Endodermal cell (in vitro differentiated cells): Measurements from ENCODE around the gene ZYX. TPM values are rescaled to one million over a fixed set of nuclear protein-coding genes. Genes with fewer than 3 reads are reported as not detected.
"Not testable (repeated sequence)": the region's sequence is repeated elsewhere in the genome, so short reads cannot be mapped to it uniquely, and the experiment has no call there.

Experiments used
- DNase-seq: peaks from one replicate; pipeline ENCODE4 v3.0.0-alpha.2; 2017
- H3K27ac ChIP-seq: 2 replicates; pipeline ENCODE4 v1.5.1; 2013; ENCODE audit warnings: mild to moderate bottlenecking, low read depth, low read length, moderate library complexity
- H3K27me3 ChIP-seq: 2 replicates; pipeline ENCODE4 v1.6.1; 2013; ENCODE audit warnings: mild to moderate bottlenecking, low read length, moderate library complexity; ENCODE audit not compliant: insufficient read depth, control insufficient read depth, poor library complexity, severe bottlenecking
- H3K36me3 ChIP-seq: 2 replicates; pipeline ENCODE4 v1.7.0; 2013; ENCODE audit warnings: mild to moderate bottlenecking, low read length, moderate library complexity; ENCODE audit not compliant: control insufficient read depth, insufficient read depth
- H3K4me1 ChIP-seq: one replicate; pipeline ENCODE4 v1.7.0; 2013; ENCODE audit warnings: low read length; ENCODE audit not compliant: control insufficient read depth, insufficient read depth
- H3K4me3 ChIP-seq: 2 replicates; pipeline ENCODE4 v1.5.1; 2013; ENCODE audit warnings: mild to moderate bottlenecking, low read length, moderate library complexity
- H3K9ac ChIP-seq: 2 replicates; pipeline ENCODE4 v1.6.1; 2013; ENCODE audit warnings: mild to moderate bottlenecking, low read length, moderate library complexity; ENCODE audit not compliant: poor library complexity, severe bottlenecking; ENCODE audit errors: extremely low read depth
- H3K9me3 ChIP-seq: 2 replicates; pipeline ENCODE4 v1.6.1; 2013; ENCODE audit warnings: mild to moderate bottlenecking, low read length, moderate library complexity; ENCODE audit not compliant: control insufficient read depth
- H3K27ac Mint-ChIP-seq: 2 replicates; pipeline ENCODE4 v1.8.0; 2020; ENCODE audit warnings: mixed read lengths
- H3K27me3 Mint-ChIP-seq: 2 replicates; pipeline ENCODE4 v1.8.0; 2021; ENCODE audit warnings: mild to moderate bottlenecking, mixed read lengths; ENCODE audit not compliant: insufficient read depth
- H3K36me3 Mint-ChIP-seq: 2 replicates; pipeline ENCODE4 v1.8.0; 2020; ENCODE audit warnings: low read depth, mixed read lengths
- H3K4me1 Mint-ChIP-seq: 2 replicates; pipeline ENCODE4 v1.8.0; 2020; ENCODE audit warnings: mixed read lengths
- H3K4me3 Mint-ChIP-seq: 2 replicates; pipeline ENCODE4 v1.8.0; 2020; ENCODE audit warnings: mild to moderate bottlenecking, moderate library complexity, mixed read lengths
- H3K9me3 Mint-ChIP-seq: 2 replicates; pipeline ENCODE4 v1.8.0; 2020; ENCODE audit warnings: mild to moderate bottlenecking, mixed read lengths
- WGBS, 2 experiments: methylation state at CpG; one replicate each; pipeline versions ENCODE4 v1.1.5 to v1.1.7; 2013; ENCODE audit warnings: missing lambda C conversion rate in 2 of 2, mixed read lengths in 1 of 2; ENCODE audit not compliant: insufficient coverage in 1 of 2, insufficient read length in 1 of 2; 5-methylcytosine and 5-hydroxymethylcytosine counted together
- total RNA-seq, 2 donors: library from RNA; stranded (reverse); fragmentation: NEBNext Ultra II Directional in 1 of 2; extraction: Animal tissue kit (Norgen Biotek cat#: 25700) in 1 of 2; gene quantifications; 2 replicates in 1 of 2; 3 replicates in 1 of 2; pipeline ENCODE4 v1.2.1, GENCODE V29; 2021
- TF ChIP-seq, protein P1 (sequence below): fragments of 200-600 bp; sonication (generic); conservative IDR thresholded peaks from 2 replicates; pipeline ENCODE4 v1.5.0; 2021; ENCODE audit warnings: antibody characterized with exemption, mild to moderate bottlenecking

ZYX gene
- total RNA-seq, 2 donors from 2014 or later = 127 to 161 TPM

DNA sequence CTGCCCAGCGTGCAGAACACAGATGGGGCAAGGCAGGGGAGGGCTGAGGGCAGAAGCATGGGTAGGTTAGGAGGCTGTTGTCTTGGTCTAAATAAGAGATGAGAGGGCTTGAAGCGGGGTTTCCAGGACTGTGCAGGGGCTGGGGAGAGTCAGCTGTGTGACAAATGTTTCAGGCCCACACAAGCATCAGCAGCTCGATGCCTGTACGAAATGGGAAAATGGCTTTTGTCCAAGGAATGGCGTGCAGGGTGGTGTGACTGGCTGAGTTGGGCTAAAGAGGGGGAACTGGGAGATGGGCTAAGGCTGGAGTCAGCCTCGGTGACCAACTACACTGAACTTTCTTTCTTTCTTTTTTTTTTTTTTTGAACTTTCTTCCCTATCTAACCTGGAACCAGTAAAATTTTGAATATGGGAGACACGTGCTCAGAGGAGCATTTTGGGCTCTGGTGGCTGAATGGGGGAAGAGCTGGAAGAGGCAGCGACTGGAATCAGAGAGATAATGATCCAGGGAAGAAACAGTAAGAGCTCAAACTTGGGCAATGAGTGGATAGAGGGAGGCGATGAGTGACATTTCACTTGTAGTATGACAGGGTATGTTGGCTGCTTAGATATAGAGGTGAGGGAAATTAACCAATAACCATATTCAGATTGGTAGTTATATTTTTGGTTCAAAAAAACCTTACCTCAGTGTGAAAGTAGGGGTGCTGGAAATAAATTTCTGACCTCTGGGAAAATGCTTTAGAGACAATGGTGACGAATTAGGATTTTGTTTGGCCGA lies 37.7 kb downstream of the ZYX start:
- WGBS, 2 experiments = 90% methylated on average over 10 of the region's 11 CpGs
- no peak overlapping the region for H3K9ac ChIP-seq
- H3K27me3 Mint-ChIP-seq = no peaks in the 10 kb centered on the region
- H3K27ac Mint-ChIP-seq = no peak overlapping the region
- peaks cover 5% of the 10 kb centered on the region for H3K4me1 Mint-ChIP-seq
- no peak overlapping the region for H3K4me3 Mint-ChIP-seq
- peaks cover 18% of the 10 kb centered on the region for H3K9me3 ChIP-seq
- no peak for DNase-seq
- H3K36me3 Mint-ChIP-seq = peaks cover 12% of the 10 kb centered on the region
- no peak overlapping the region for H3K27ac ChIP-seq
- TF ChIP-seq, protein P1, sequence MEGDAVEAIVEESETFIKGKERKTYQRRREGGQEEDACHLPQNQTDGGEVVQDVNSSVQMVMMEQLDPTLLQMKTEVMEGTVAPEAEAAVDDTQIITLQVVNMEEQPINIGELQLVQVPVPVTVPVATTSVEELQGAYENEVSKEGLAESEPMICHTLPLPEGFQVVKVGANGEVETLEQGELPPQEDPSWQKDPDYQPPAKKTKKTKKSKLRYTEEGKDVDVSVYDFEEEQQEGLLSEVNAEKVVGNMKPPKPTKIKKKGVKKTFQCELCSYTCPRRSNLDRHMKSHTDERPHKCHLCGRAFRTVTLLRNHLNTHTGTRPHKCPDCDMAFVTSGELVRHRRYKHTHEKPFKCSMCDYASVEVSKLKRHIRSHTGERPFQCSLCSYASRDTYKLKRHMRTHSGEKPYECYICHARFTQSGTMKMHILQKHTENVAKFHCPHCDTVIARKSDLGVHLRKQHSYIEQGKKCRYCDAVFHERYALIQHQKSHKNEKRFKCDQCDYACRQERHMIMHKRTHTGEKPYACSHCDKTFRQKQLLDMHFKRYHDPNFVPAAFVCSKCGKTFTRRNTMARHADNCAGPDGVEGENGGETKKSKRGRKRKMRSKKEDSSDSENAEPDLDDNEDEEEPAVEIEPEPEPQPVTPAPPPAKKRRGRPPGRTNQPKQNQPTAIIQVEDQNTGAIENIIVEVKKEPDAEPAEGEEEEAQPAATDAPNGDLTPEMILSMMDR = no peak
- no peaks in the 10 kb centered on the region for H3K36me3 ChIP-seq
- no peaks in the 10 kb centered on the region for H3K27me3 ChIP-seq
- H3K4me3 ChIP-seq = no peak overlapping the region
- H3K9me3 Mint-ChIP-seq = peaks cover 24% of the 10 kb centered on the region
- no peaks in the 10 kb centered on the region for H3K4me1 ChIP-seq

DNA sequence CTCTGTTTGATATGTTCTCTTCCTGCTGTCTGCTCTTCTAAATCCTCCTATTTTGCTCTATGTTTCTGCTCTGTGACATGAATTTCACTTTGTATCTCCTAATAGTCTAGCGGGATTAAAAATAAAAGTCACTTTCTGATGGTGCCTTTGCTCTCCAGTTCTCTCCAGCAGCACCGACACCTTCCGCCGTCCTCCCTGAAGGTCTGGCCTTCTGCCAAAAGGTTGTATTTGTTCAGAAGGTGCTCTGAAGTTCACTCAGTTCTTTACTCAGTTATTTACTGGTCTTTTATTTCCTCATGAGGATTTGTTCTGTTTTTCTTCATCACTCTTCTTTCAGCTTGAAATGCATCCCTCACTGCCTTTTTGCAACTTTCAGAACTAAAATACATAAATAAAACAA lies 38.7 kb downstream of the ZYX start:
- H3K27me3 Mint-ChIP-seq = no peaks in the 10 kb centered on the region
- no peak overlapping the region for H3K27ac ChIP-seq
- peaks cover 18% of the 10 kb centered on the region for H3K9me3 ChIP-seq
- peaks cover 5% of the 10 kb centered on the region for H3K4me1 Mint-ChIP-seq
- H3K36me3 Mint-ChIP-seq = peaks cover 12% of the 10 kb centered on the region
- H3K27me3 ChIP-seq = no peaks in the 10 kb centered on the region
- no peak overlapping the region for H3K27ac Mint-ChIP-seq
- no peak for DNase-seq
- peaks cover 28% of the 10 kb centered on the region for H3K9me3 Mint-ChIP-seq
- H3K36me3 ChIP-seq = no peaks in the 10 kb centered on the region
- no peaks in the 10 kb centered on the region for H3K4me1 ChIP-seq
- no peak overlapping the region for H3K4me3 ChIP-seq
- H3K4me3 Mint-ChIP-seq = no peak overlapping the region
- no peak overlapping the region for H3K9ac ChIP-seq
- 95 to 100% methylated on average over 2 to 4 of the region's 4 CpGs for WGBS, 2 experiments
- TF ChIP-seq, protein P1 = no peak

DNA sequence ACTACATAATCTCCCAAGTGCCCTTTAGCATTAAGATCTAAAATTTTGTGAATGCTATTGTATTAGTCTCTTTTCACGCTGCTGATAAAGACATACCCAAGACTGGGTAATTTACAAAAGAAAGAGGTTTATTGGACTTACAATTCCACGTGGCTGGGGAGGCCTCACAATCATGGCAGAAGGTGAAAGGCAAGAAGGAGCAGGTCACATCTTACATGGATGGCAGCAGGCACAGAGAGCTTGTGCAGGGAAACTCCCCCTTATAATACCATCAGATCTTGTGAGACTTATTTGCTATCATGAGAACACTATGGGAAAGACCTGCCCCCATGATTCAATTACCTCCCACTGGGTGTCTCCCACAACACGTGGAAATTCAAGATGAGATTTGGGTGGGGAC lies 39.5 kb downstream of the ZYX start:
- 30 to 61% methylated on average over 2 to 3 of the region's 3 CpGs for WGBS, 2 experiments
- H3K27ac ChIP-seq, H3K4me1 ChIP-seq, H3K9ac ChIP-seq, H3K4me3 Mint-ChIP-seq, H3K4me3 ChIP-seq, DNase-seq, H3K27ac Mint-ChIP-seq, H3K27me3 ChIP-seq, H3K4me1 Mint-ChIP-seq, H3K27me3 Mint-ChIP-seq, H3K36me3 ChIP-seq: not testable (repeated sequence)
- Mint-ChIP-seq H3K36me3 (peaks cover 12% of the 10 kb centered on the region), H3K9me3 (peaks cover 30% of the 10 kb centered on the region)
- H3K9me3 ChIP-seq = peaks cover 18% of the 10 kb centered on the region
